HepG2 (cell line): ENCODE results near the gene DHX32. TPM values are rescaled to one million over a fixed set of nuclear protein-coding genes. Genes with fewer than 3 reads are reported as not detected.

Experiments
- FOSL2 ChIP-seq: sonication (generic); formaldehyde crosslinking; IDR thresholded peaks from 2 replicates; pipeline ENCODE4 v1.4.0; 2020; ENCODE audit warnings: missing genetic modification reagents
- HDAC1 ChIP-seq: sonication (generic); formaldehyde crosslinking; IDR thresholded peaks from 2 replicates; pipeline ENCODE4 v1.5.1; 2020; ENCODE audit warnings: mild to moderate bottlenecking, missing genetic modification reagents
- HIVEP1 ChIP-seq: sonication (generic); formaldehyde crosslinking; IDR thresholded peaks from 2 replicates; pipeline ENCODE4 v1.4.0; 2020; ENCODE audit warnings: mild to moderate bottlenecking, missing genetic modification reagents
- HOXA5 ChIP-seq: sonication (generic); formaldehyde crosslinking; IDR thresholded peaks from 2 replicates; pipeline ENCODE4 v1.4.0; 2020; ENCODE audit warnings: missing genetic modification reagents
- KAT2B ChIP-seq: fragments of 150-350 bp; IDR thresholded peaks from 2 replicates; pipeline ENCODE4 v1.6.1; 2014; ENCODE audit warnings: low read depth, low read length, borderline replicate concordance
- MTA3 ChIP-seq: sonication (generic); formaldehyde crosslinking; IDR thresholded peaks from 2 replicates; pipeline ENCODE4 v1.4.0; 2020; ENCODE audit warnings: missing genetic modification reagents
- POGZ ChIP-seq: sonication (generic); formaldehyde crosslinking; IDR thresholded peaks from 2 replicates; pipeline ENCODE4 v1.4.0; 2020; ENCODE audit warnings: mild to moderate bottlenecking, missing genetic modification reagents
- REL ChIP-seq: sonication (generic); formaldehyde crosslinking; conservative IDR thresholded peaks from 2 replicates; pipeline ENCODE4 v1.8.0; 2022; ENCODE audit warnings: mild to moderate bottlenecking, missing genetic modification reagents, moderate library complexity
- SKI ChIP-seq: fragments of 450-650 bp; IDR thresholded peaks from one replicate; pipeline ENCODE4 v1.6.1; 2018; ENCODE audit warnings: mild to moderate bottlenecking; ENCODE audit not compliant: partially characterized antibody
- SOX6 ChIP-seq, 2 experiments: fragments of 450-650 bp in 1 of 2; sonication (generic) in 1 of 2; formaldehyde crosslinking in 1 of 2; IDR thresholded peaks; 2 replicates each; pipeline versions ENCODE4 v1.4.0 to v1.6.1; 2017 to 2020; ENCODE audit warnings: antibody characterized with exemption in 1 of 2, mild to moderate bottlenecking in 1 of 2, missing genetic modification reagents in 1 of 2
- ZBTB42 ChIP-seq: sonication (generic); formaldehyde crosslinking; IDR thresholded peaks from 2 replicates; pipeline ENCODE4 v1.5.0; 2020; ENCODE audit warnings: mild to moderate bottlenecking, missing genetic modification reagents
- ZMYM4 ChIP-seq: sonication (generic); formaldehyde crosslinking; IDR thresholded peaks from 2 replicates; pipeline ENCODE4 v1.8.1; 2023; ENCODE audit warnings: mild to moderate bottlenecking, missing genetic modification reagents
- ZNF24 ChIP-seq: fragments of 450-650 bp; IDR thresholded peaks from 2 replicates; pipeline ENCODE4 v1.6.1; 2017; ENCODE audit warnings: antibody characterized with exemption, mild to moderate bottlenecking
- ZNF274 ChIP-seq: sonication (generic); formaldehyde crosslinking; IDR thresholded peaks from 2 replicates; pipeline ENCODE4 v1.5.1; 2020; ENCODE audit warnings: mild to moderate bottlenecking, missing genetic modification reagents
- ZNF775 ChIP-seq: sonication (generic); formaldehyde crosslinking; IDR thresholded peaks from 2 replicates; pipeline ENCODE4 v1.4.0; 2020; ENCODE audit warnings: missing genetic modification reagents, mild to moderate bottlenecking, moderate library complexity, borderline replicate concordance
- polyA plus RNA-seq, 8 experiments: library from polyadenylated mRNA; depleted of rRNA in 3 of 8; stranded (reverse) in 7 of 8; unstranded in 1 of 8; fragments of >200 nt; fragmentation: Illumina TruSeq in 4 of 8; extraction: Trizol in 4 of 8; gene quantifications; 2 replicates each; pipeline versions ENCODE4 v1.2.1 to v1.2.3, GENCODE V29; 2011 to 2016; ENCODE audit warnings: low read depth in 4 of 8, missing spikeins in 1 of 8, mixed read lengths in 1 of 8; ENCODE audit not compliant: insufficient read depth in 1 of 8
- total RNA-seq, 5 experiments: library from RNA; depleted of rRNA; stranded (reverse); fragments of >200 nt; fragmentation: Illumina TruSeq; extraction: Trizol; gene quantifications; 2 replicates each; pipeline ENCODE4 v1.2.3, GENCODE V29; 2016; ENCODE audit warnings: low read depth in 1 of 5
- TF ChIP-seq, protein P1 (sequence below): sonication (generic); formaldehyde crosslinking; IDR thresholded peaks from 2 replicates; pipeline ENCODE4 v1.8.0; 2022; ENCODE audit warnings: missing genetic modification reagents, low read depth, mild to moderate bottlenecking, borderline replicate concordance
- TF ChIP-seq, protein P2 (sequence below), 2 experiments: sonication (generic) in 1 of 2; formaldehyde crosslinking in 1 of 2; IDR thresholded peaks; 2 replicates each; pipeline versions ENCODE4 v1.5.1 to v1.6.1; 2011 to 2020; ENCODE audit warnings: borderline replicate concordance in 1 of 2, low read depth in 1 of 2, low read length in 1 of 2, mild to moderate bottlenecking in 1 of 2, missing genetic modification reagents in 1 of 2, moderate library complexity in 1 of 2
- TF ChIP-seq, protein P3 (sequence below): sonication (generic); formaldehyde crosslinking; IDR thresholded peaks from 2 replicates; pipeline ENCODE4 v1.4.0; 2020; ENCODE audit warnings: mild to moderate bottlenecking, missing genetic modification reagents
- TF ChIP-seq, protein P4 (sequence below): sonication (generic); formaldehyde crosslinking; IDR thresholded peaks from 2 replicates; pipeline ENCODE4 v1.4.0; 2020; ENCODE audit warnings: missing genetic modification reagents, mild to moderate bottlenecking, borderline replicate concordance

Gene DHX32
- total and polyA plus RNA-seq, 2 of the 13 experiments (the other 11 are each of a cell fraction or from before 2014, with no cell fraction given) = 15.5 to 16.5 TPM

DNA sequence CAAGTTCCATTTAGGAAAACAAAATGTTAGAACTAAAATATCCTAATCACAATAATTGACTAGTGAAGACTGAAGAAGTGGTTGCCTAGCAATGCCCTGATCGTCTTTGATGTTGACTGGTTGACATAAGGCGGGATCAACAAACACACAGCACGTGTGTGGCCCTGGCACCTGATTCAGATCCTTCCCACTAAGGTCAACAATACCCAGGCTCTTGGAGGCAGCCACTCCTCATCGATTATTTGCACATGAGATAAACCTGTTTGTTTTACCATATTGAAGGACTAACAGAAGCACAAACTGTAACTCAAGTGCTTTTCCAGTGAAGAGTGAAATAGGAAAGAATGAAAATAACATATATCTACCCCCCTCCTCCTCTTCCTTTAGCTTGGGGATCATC lies 30.9 kb upstream of the DHX32 start (continued):
- TF ChIP-seq, protein P1, sequence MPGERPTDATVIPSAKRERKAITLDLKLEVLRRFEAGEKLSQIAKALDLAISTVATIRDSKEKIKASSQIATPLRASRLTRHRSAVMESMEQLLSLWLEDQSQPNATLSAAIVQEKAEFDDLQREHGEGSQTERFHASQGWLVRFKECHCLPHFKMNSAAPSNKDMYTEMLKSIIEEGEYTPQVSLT (CRISPR knock-in tag) = no peak
- TF ChIP-seq REL (CRISPR knock-in tag) = no peak
- TF ChIP-seq ZBTB42 (CRISPR knock-in tag) = no peak
- TF ChIP-seq SKI = no peak
- TF ChIP-seq ZNF274 = no peak
- no peak for TF ChIP-seq POGZ (CRISPR knock-in tag)
- TF ChIP-seq ZMYM4 (CRISPR knock-in tag) = peak; percentile 30; the same call in 1 of the 2 replicates
- TF ChIP-seq ZNF775 (CRISPR knock-in tag) = no peak
- TF ChIP-seq ZNF24 = no peak
- no peak for TF ChIP-seq KAT2B
- TF ChIP-seq, protein P2, sequence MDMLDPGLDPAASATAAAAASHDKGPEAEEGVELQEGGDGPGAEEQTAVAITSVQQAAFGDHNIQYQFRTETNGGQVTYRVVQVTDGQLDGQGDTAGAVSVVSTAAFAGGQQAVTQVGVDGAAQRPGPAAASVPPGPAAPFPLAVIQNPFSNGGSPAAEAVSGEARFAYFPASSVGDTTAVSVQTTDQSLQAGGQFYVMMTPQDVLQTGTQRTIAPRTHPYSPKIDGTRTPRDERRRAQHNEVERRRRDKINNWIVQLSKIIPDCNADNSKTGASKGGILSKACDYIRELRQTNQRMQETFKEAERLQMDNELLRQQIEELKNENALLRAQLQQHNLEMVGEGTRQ (IDR thresholded peaks at IDR 0.05; ENCODE audit: low read depth, low read length) = 0 out of 2 replicates have a peak, but pooled peaks have one; percentile 30
- TF ChIP-seq, protein P2 (CRISPR knock-in tag; IDR thresholded peaks at IDR 0.05; ENCODE audit: borderline replicate concordance) = no peak
- TF ChIP-seq, protein P3, sequence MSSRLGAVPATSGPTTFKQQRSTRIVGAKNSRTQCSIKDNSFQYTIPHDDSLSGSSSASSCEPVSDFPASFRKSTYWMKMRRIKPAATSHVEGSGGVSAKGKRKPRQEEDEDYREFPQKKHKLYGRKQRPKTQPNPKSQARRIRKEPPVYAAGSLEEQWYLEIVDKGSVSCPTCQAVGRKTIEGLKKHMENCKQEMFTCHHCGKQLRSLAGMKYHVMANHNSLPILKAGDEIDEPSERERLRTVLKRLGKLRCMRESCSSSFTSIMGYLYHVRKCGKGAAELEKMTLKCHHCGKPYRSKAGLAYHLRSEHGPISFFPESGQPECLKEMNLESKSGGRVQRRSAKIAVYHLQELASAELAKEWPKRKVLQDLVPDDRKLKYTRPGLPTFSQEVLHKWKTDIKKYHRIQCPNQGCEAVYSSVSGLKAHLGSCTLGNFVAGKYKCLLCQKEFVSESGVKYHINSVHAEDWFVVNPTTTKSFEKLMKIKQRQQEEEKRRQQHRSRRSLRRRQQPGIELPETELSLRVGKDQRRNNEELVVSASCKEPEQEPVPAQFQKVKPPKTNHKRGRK (CRISPR knock-in tag) = no peak
- TF ChIP-seq FOSL2 (CRISPR knock-in tag) = peak; percentile 87
- no peak for TF ChIP-seq SOX6 (IDR thresholded peaks at IDR 0.05)
- TF ChIP-seq SOX6 (CRISPR knock-in tag; IDR thresholded peaks at IDR 0.05) = peak; percentile 83
- TF ChIP-seq HDAC1 (CRISPR knock-in tag) = no peak
- TF ChIP-seq HOXA5 (CRISPR knock-in tag) = 0 out of 2 replicates have a peak, but pooled peaks have one; percentile 58
- TF ChIP-seq, protein P4, sequence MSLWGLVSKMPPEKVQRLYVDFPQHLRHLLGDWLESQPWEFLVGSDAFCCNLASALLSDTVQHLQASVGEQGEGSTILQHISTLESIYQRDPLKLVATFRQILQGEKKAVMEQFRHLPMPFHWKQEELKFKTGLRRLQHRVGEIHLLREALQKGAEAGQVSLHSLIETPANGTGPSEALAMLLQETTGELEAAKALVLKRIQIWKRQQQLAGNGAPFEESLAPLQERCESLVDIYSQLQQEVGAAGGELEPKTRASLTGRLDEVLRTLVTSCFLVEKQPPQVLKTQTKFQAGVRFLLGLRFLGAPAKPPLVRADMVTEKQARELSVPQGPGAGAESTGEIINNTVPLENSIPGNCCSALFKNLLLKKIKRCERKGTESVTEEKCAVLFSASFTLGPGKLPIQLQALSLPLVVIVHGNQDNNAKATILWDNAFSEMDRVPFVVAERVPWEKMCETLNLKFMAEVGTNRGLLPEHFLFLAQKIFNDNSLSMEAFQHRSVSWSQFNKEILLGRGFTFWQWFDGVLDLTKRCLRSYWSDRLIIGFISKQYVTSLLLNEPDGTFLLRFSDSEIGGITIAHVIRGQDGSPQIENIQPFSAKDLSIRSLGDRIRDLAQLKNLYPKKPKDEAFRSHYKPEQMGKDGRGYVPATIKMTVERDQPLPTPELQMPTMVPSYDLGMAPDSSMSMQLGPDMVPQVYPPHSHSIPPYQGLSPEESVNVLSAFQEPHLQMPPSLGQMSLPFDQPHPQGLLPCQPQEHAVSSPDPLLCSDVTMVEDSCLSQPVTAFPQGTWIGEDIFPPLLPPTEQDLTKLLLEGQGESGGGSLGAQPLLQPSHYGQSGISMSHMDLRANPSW = no peak
- TF ChIP-seq MTA3 (CRISPR knock-in tag) = no peak
- TF ChIP-seq HIVEP1 (CRISPR knock-in tag) = no peak
